Natural killer cell (primary cell): ENCODE measurements around the gene NLGN3. TPM values are rescaled to one million over a fixed set of nuclear protein-coding genes. Genes with fewer than 3 reads are reported as not detected.

ENCODE experiments used
- ATAC-seq, 3 donors: fragments of 150-1000 bp in 2 of 3; fragments of 200-7000 bp in 1 of 3; cut with Tn5 transposase; 1 replicate in 1 of 3; 2 replicates in 2 of 3; pipeline ENCODE4 v1.10.0; 2021; ENCODE audit warnings: mild to moderate bottlenecking in 2 of 3, moderate library complexity in 2 of 3
- DNase-seq, 2 donors: peaks; one replicate each; pipeline versions ENCODE4 v3.0.0 to v3.0.0-alpha.2; 2013 to 2021; ENCODE audit warnings: mixed read lengths in 1 of 2
- H3K27ac ChIP-seq: one replicate; pipeline ENCODE4 v1.5.1; 2013; ENCODE audit warnings: mild to moderate bottlenecking, low read length
- H3K27me3 ChIP-seq: one replicate; pipeline ENCODE4 v1.6.1; 2013; ENCODE audit warnings: low read length; ENCODE audit not compliant: control insufficient read depth, insufficient read depth
- H3K36me3 ChIP-seq: one replicate; pipeline ENCODE4 v1.6.1; 2013; ENCODE audit warnings: low read length; ENCODE audit not compliant: control insufficient read depth, insufficient read depth
- H3K4me1 ChIP-seq: one replicate; pipeline ENCODE4 v1.6.1; 2013; ENCODE audit warnings: low read length; ENCODE audit not compliant: control insufficient read depth, insufficient read depth
- H3K4me3 ChIP-seq: one replicate; pipeline ENCODE4 v1.5.1; 2013; ENCODE audit warnings: low read length
- H3K9me3 ChIP-seq: one replicate; pipeline ENCODE4 v1.6.1; 2013; ENCODE audit warnings: low read length; ENCODE audit not compliant: control insufficient read depth, insufficient read depth
- H3K27ac Mint-ChIP-seq, 2 donors: one replicate each; pipeline ENCODE4 v1.8.0; 2022; ENCODE audit warnings: mild to moderate bottlenecking in 2 of 2, mixed read lengths in 2 of 2, moderate library complexity in 1 of 2
- H3K27me3 Mint-ChIP-seq, 2 donors: one replicate each; pipeline ENCODE4 v1.8.0; 2022; ENCODE audit warnings: low read depth in 2 of 2, mixed read lengths in 2 of 2
- H3K36me3 Mint-ChIP-seq: one replicate; pipeline ENCODE4 v1.8.0; 2022; ENCODE audit warnings: mixed read lengths
- H3K4me1 Mint-ChIP-seq, 2 donors: one replicate each; pipeline ENCODE4 v1.8.0; 2022; ENCODE audit warnings: mixed read lengths in 2 of 2
- H3K4me3 Mint-ChIP-seq: one replicate; pipeline ENCODE4 v1.8.0; 2022; ENCODE audit warnings: mild to moderate bottlenecking, moderate library complexity, mixed read lengths
- H3K9me3 Mint-ChIP-seq, 2 donors: one replicate each; pipeline ENCODE4 v1.8.0; 2022; ENCODE audit warnings: mixed read lengths in 2 of 2
- CTCF ChIP-seq: fragments of 200-600 bp; IDR thresholded peaks from one replicate; pipeline ENCODE4 v1.8.0; 2022; ENCODE audit warnings: antibody characterized with exemption
- WGBS: methylation state at CpG from one replicate; pipeline ENCODE4 v1.1.7; 2013; ENCODE audit warnings: missing lambda C conversion rate; ENCODE audit not compliant: insufficient coverage; 5-methylcytosine and 5-hydroxymethylcytosine counted together
- intact Hi-C: fragments of 100-400 bp; cut with micrococcal nuclease; formaldehyde crosslinking; loops from one replicate; pipeline ENCODE4 v1.14.2; 2022
- total RNA-seq, 4 donors: library from RNA; stranded (reverse); fragments of 120-200 nt in 1 of 4; gene quantifications; one replicate each; pipeline versions ENCODE4 v1.2.3 to v1.2.4, GENCODE V29; 2013 to 2022

Gene NLGN3
- total RNA-seq, 3 donors from 2014 or later (not counting 1 experiment from before 2014, with no cell fraction given), result 4.0 to 4.3 (median 4.0) TPM

- no peaks in the 10 kb centered on the region for H3K9me3 Mint-ChIP-seq
- no peaks in the 10 kb centered on the region for H3K4me1 ChIP-seq
- H3K4me3 Mint-ChIP-seq, result no peak overlapping the region
- intact Hi-C loops, result no loop called here
- H3K27me3 ChIP-seq, result no peaks in the 10 kb centered on the region
- no peak for TF ChIP-seq CTCF
- no peak overlapping the region for H3K27ac Mint-ChIP-seq
- no peaks in the 10 kb centered on the region for H3K9me3 ChIP-seq
- H3K36me3 Mint-ChIP-seq, result no peaks in the 10 kb centered on the region
- peaks cover 0 to 2% of the 10 kb centered on the region in 2 donors for H3K27me3 Mint-ChIP-seq
- 88% methylated on average over 9 of the region's 10 CpGs for WGBS
- no peaks in the 10 kb centered on the region for H3K4me1 Mint-ChIP-seq
- H3K4me3 ChIP-seq, result no peak overlapping the region
- DNase-seq (no peak), ATAC-seq (no peak)
- H3K27ac ChIP-seq, result no peak overlapping the region
- H3K36me3 ChIP-seq, result no peaks in the 10 kb centered on the region
Observed at GRCh38 chrX:71215338-71215912, 70.8 kb downstream of the NLGN3 start.

- ATAC-seq, result no peak
- DNase-seq, result no peak
- no peak overlapping the region for H3K27ac Mint-ChIP-seq
Observed at GRCh38 chrX:71216485-71216884, 71.8 kb downstream of the NLGN3 start.

GRCh38 chrX:71217298-71217697 lies 72.7 kb downstream of the NLGN3 start:
- no peaks in the 10 kb centered on the region for H3K36me3 Mint-ChIP-seq

More at GRCh38 chrX:71216485-71216884, 71.8 kb downstream of the NLGN3 start:
- Histone ChIP-seq H3K27me3 (no peaks in the 10 kb centered on the region), H3K4me1 (no peaks in the 10 kb centered on the region), H3K27ac (no peak overlapping the region), H3K9me3 (no peaks in the 10 kb centered on the region), H3K36me3 (no peaks in the 10 kb centered on the region), H3K4me3 (no peak overlapping the region)
- Mint-ChIP-seq H3K27me3 (peaks cover 0 to 2% of the 10 kb centered on the region in 2 donors), H3K4me3 (no peak overlapping the region), H3K4me1 (no peaks in the 10 kb centered on the region), H3K36me3 (no peaks in the 10 kb centered on the region), H3K9me3 (no peaks in the 10 kb centered on the region)
- intact Hi-C loops, result no loop called here
- WGBS, result 57% methylated on average over 6 of the region's 6 CpGs
- TF ChIP-seq CTCF, result no peak

More at GRCh38 chrX:71217298-71217697, 72.7 kb downstream of the NLGN3 start:
- H3K36me3 ChIP-seq, result no peaks in the 10 kb centered on the region
- no peaks in the 10 kb centered on the region for H3K4me1 ChIP-seq
- H3K4me3 ChIP-seq, result no peak overlapping the region
- intact Hi-C loops, result no loop called here
- no peak overlapping the region for H3K27ac ChIP-seq
- DNase-seq (no peak), ATAC-seq (no peak)
- Mint-ChIP-seq H3K27me3 (peaks cover 0 to 2% of the 10 kb centered on the region in 2 donors), H3K4me3 (no peak overlapping the region), H3K27ac (no peak overlapping the region), H3K4me1 (no peaks in the 10 kb centered on the region), H3K9me3 (no peaks in the 10 kb centered on the region)
- TF ChIP-seq CTCF, result no peak
- no peaks in the 10 kb centered on the region for H3K27me3 ChIP-seq
- no peaks in the 10 kb centered on the region for H3K9me3 ChIP-seq
- WGBS, result 98% methylated on average over 6 of the region's 6 CpGs

Other genes with a start within 250 kb of the NLGN3 start
- gene TEX11, start 236.1 kb upstream of the NLGN3 start, total RNA-seq, result not detected
- not detected for gene SLC7A3, start 213.7 kb upstream of the NLGN3 start, total RNA-seq
- gene SNX12, start 76.5 kb upstream of the NLGN3 start, total RNA-seq, result 10 to 100 TPM; 36.0 to 40.1 (median 38.6) TPM
- gene FOXO4, start 49.0 kb upstream of the NLGN3 start, total RNA-seq, result 10 to 100 TPM; 47.3 to 57.2 (median 51.2) TPM
- gene CXorf65, start 38.1 kb upstream of the NLGN3 start, total RNA-seq, result 100 to 1,000 TPM in 1 of 3 donors, 10 to 100 TPM in 2; 55.8 to 117 (median 92.8) TPM
- 100 to 1,000 TPM; 506 to 577 (median 550) TPM for gene IL2RG, start 33.3 kb upstream of the NLGN3 start, total RNA-seq
- gene MED12, start 26.2 kb upstream of the NLGN3 start, total RNA-seq, result 100 to 1,000 TPM; 111 to 156 (median 115) TPM
- not detected for gene GJB1, start 78.4 kb downstream of the NLGN3 start, total RNA-seq
- 10 to 100 TPM; 18.0 to 21.0 (median 20.4) TPM for gene ZMYM3, start 109.3 kb downstream of the NLGN3 start, total RNA-seq
- 100 to 1,000 TPM; 370 to 454 (median 439) TPM for gene NONO, start 138.8 kb downstream of the NLGN3 start, total RNA-seq
- 1 to 10 TPM; 2.2 to 3.0 (median 2.4) TPM for gene ITGB1BP2, start 156.9 kb downstream of the NLGN3 start, total RNA-seq
- 10 to 100 TPM; 89.5 to 94.5 (median 94.2) TPM for gene TAF1, start 221.5 kb downstream of the NLGN3 start, total RNA-seq